HG03039 (cell line): ENCODE measurements around the gene SMAD4.
A peak's percentile ranks its signal among the peaks of the same experiment; 100 is the strongest.
"Not testable (repeated sequence)": the region's sequence is repeated elsewhere in the genome, so short reads cannot be mapped to it uniquely, and the experiment has no call there.

Experiments
- ATAC-seq: cut with Tn5 transposase; IDR thresholded peaks from one replicate; pipeline ENCODE4 v1.9.1; 2021; ENCODE audit warnings: mild to moderate bottlenecking, moderate library complexity; ENCODE audit not compliant: unreplicated experiment

Gene SMAD4

DNA sequence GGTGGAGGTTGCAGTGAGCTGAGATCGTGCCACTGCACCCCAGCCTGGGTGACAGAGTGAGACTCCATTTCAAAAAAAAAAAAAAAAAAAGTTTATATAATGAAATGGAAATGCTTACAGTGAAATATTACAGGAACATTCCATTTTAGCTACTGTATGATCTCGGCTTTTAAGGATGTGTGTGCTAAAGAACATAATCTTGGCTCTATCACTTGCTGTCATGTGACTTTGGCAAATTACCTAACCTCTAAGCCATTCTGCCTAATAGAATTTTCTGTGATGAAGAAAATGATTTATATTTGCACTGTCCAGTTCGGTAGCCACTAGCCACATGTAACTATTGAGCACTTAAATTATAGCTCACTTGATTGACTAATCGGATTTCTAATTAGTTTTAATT lies 36.3 kb downstream of the SMAD4 start:
- no peak for ATAC-seq

DNA sequence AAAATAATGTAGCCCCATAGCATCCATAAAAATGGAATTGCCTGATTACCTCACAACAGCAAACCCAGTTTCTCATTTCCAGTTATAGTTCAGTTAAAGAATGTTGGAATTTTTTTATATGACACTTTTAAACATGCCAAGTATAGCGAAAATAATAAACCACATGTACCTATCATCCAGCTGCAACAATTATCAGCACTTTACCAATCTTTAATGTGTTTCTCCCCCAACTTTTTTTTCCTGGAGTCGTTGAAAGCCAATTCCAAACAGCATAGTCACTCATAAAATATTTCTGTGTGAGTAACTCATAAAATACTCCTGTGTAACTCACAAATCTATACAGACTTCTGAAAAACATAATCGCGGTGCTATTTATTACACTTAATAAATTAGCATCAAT lies 38.1 kb downstream of the SMAD4 start:
- ATAC-seq: no peak

DNA sequence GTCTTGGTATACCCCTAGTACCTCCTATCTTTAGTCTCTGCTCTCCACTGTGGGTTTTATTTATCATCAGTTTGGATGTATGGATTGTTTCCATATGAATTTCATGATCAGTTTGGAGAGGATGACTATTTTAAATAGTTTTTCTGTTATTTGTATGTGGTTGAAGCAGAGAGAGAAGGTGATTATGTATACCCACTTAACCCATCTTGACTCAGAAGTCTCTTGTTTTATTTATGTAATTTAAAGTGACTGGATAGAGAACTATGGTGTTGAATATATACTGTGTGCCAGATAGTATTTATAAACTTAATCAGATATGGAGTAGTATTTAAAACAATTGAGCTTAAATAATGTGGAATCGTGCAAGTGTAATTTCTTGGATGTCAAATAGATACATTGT lies 39.9 kb downstream of the SMAD4 start:
- ATAC-seq: no peak

DNA sequence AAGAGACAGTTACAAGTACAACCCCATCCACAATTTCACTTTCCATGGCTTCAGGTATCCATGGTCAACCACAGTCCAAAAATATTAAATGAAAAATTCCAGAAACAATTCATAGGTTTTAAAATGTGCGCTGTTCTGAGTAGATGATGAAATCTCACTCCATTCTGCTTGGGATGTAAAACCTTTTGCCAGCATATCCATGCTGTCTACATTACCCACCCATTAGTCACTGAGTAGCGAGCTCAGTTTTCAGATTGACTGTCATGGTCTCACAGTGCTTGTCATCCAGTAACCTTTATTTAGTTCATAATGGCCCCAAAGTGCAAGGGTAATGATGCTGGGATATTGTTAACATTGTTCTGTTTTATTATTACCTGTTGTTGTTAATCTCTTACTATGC lies 40.5 kb downstream of the SMAD4 start:
- no peak for ATAC-seq

DNA sequence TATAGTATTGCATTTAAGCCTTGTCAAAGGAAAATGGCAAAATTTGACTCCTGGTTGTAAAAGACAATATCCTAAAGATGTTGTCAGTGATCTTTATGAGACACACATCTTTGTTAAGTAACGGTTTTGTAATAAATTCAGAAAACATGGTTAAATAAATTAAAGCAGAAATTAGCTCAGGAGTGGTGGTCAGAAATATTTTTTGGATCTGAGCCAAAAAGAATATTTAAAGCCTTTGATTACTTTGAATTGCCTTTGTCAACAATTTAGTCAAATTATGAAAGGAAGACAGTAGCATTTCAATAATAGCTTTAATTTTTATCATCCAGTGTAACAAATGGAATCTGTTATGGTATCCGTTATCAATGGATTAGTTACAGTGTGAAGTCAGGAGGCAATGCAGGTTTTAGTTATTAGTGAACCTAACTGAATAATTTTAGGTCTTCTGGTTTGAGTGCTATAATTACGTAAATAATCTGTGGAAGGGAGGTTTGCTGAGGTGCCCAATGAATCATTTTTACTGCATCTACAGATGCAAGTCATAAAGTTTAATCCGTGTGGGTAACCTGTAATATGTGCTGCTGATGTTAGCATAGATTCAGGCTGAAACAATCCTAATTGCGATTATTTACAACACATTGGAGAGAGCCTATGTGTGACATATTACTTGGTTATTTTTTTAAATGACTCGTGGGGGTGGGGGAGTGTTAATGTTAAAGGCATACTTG lies 42.7 kb downstream of the SMAD4 start:
- ATAC-seq: no peak

DNA sequence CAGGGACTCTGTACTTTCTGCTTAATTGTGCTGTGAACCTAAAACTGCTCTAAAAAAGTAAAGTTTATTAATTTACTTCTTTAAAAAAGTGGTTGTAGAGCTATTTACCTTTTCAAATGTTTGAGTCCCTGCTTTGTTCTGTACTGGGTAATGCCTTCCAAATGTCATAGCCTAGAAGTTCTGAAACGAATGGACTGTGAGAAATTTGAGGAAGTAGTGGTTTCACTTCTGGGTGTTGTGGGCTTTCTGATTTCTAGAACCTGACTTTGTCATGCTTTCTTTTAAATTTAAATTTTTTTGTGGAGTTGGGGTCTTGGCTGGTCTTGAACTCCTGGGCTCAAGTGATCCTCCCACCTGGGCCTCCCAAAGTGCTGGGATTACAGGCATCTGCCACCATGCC lies 44.6 kb downstream of the SMAD4 start:
- ATAC-seq: peak; percentile 55

DNA sequence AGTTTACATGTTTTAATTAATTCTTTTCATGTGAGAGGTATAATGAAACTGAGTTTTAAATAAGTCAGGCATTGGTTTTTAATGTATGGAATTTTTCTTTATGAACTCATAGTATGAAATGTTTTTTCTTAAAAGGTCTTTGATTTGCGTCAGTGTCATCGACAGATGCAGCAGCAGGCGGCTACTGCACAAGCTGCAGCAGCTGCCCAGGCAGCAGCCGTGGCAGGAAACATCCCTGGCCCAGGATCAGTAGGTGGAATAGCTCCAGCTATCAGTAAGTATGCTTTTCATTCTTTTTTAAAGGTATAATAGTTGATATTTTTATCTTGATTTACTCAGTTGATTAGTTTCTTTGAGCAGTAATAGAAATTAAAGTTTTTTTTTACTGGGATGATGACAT lies 46.5 kb downstream of the SMAD4 start:
- no peak for ATAC-seq

DNA sequence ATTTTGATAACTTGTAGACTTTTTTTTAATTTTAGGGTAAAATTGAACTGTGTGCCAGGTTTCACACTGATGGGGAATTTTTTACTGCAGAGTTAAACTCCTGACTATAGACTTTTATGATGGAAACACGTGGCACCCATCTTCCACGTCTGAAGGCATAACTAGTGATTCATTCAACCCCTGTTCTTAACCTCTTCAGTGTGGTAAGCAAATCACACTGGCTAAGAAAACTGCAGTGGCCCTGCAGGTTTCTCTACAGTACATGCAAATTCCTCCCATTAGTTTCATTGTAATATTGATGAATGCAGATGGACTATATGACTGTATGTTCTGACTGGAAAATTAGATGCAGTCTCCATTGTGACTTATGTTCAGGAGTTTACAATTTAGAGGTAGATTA lies 47.2 kb downstream of the SMAD4 start:
- ATAC-seq: peak; percentile 74

DNA sequence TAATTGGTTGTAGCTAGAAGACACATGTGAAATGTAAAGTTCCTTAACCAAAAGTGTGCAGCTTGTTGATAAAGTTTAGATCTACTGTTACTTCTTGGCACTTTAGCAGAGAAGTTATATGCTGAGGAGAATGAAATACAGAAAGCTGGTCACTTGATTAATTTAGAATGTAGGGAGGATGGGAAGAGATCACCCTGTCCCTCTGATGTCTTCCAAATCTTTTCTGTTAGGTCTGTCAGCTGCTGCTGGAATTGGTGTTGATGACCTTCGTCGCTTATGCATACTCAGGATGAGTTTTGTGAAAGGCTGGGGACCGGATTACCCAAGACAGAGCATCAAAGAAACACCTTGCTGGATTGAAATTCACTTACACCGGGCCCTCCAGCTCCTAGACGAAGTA lies 48.0 kb downstream of the SMAD4 start:
- ATAC-seq: no peak

DNA sequence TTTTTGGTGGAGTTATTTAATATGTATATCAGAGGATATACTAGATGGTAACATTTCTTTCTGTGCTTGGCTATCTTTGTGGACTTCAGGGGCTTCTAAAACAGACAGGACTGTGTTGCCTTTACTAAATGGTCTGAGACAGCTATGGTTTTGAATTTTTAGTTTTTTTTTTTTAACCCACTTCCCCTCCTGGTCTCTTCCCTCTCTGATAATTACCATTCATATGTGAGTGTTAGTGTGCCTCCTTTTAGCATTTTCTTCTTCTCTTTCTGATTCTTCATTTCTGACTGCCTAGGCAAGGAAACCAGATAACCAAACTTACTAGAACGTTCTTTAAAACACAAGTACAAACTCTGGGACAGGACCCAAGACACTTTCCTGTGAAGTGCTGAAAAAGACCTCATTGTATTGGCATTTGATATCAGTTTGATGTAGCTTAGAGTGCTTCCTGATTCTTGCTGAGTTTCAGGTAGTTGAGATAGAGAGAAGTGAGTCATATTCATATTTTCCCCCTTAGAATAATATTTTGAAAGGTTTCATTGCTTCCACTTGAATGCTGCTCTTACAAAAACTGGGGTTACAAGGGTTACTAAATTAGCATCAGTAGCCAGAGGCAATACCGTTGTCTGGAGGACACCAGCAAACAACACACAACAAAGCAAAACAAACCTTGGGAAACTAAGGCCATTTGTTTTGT lies 52.7 kb downstream of the SMAD4 start:
- ATAC-seq: no peak

DNA sequence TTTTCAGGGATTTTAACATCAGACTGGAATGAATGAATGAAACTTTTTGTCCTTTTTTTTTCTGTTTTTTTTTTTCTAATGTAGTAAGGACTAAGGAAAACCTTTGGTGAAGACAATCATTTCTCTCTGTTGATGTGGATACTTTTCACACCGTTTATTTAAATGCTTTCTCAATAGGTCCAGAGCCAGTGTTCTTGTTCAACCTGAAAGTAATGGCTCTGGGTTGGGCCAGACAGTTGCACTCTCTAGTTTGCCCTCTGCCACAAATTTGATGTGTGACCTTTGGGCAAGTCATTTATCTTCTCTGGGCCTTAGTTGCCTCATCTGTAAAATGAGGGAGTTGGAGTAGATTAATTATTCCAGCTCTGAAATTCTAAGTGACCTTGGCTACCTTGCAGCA lies 53.4 kb downstream of the SMAD4 start:
- ATAC-seq: no peak

DNA sequence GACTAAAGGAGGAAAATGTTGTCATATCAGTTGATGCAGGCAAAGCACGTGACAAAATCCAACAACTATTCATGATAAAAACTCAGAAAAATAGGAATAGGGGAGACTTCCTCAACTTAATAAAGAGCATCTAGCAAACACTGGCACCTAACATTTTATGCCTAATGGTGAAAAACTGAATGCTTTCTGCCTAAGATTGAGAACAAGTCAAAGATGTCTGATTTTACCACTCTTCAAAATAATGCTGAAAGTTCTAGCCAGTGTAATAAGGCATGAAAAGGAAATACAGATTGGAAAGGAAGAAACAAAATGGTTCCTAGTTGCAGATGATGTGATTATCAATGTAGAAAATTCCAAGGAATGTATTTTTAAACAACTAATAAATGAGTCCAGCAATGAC lies 58.4 kb downstream of the SMAD4 start:
- ATAC-seq: no peak

DNA sequence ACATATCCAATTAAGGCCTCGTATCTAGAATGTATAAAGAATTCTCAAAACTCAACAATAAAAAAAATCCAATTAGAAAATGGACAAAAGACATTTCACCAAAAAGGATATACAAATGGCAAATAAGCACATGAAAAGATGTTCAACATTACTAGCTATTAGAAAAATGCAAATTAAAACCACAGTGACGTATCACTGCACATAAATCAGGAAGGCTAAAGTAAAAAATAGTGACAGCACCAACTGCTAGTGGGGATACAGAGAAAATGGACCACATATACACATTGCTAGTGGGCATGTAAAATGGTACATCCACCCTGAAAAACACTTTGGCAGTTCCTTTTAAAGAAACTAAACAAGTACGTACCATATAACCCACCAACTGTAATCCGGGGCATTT lies 59.7 kb downstream of the SMAD4 start:
- ATAC-seq: no peak

DNA sequence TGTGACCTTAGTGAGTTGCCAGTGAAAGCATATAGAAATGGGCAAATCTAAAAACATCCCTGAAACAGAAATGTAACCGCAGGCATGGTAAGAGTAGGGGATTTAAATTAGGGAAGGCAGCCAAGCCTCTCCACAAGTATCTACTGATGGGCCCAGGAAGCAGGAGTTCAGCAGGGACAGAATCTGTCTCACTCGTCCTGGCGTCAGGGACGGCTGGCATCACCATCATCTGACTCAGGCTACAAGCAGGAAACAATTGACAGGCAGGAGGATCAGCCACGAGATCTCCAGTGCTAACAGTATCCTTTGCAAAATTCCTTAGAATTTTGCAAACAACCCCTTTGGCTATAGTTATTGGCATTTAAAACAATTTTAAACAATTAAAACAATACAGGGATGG lies 61.3 kb downstream of the SMAD4 start:
- no peak for ATAC-seq

DNA sequence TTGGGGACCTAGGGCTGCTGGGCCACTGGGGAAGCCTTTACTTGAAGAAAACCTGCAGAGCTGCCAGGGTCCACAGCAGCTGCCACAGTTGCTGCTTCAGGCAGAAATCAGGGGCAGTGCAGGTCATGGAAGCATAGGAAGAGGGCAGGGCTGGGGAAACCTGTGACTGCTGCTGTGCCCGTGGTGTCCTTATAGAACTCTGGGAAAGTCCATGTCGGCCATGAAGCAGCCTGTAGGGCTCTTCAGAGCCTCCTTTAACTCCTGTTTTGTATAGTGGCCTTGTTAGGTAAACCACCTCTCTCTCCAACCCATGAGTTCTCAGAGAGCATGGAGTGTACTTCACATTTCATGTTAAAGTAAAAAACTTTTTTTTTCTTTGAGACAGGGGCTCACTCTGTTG lies 62.1 kb downstream of the SMAD4 start:
- no peak for ATAC-seq

DNA sequence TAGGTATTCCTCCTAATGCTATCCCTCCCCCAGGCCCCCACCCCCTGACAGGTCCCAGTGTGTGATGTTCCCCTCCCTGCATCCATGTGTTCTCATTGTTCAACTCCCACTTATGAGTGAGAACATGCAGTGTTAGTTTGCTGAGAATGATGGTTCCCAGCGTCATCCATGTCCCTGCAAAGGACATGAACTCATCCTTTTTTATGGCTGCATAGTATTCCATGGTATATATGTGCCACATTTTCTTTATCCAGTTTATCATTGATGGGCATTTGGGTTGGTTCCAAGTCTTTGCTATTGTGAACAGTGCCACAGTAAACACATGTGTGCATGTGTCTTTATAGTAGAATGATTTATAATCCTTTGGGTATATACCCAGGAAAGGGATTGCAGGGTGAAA lies 63.0 kb downstream of the SMAD4 start:
- ATAC-seq: not testable (repeated sequence)

DNA sequence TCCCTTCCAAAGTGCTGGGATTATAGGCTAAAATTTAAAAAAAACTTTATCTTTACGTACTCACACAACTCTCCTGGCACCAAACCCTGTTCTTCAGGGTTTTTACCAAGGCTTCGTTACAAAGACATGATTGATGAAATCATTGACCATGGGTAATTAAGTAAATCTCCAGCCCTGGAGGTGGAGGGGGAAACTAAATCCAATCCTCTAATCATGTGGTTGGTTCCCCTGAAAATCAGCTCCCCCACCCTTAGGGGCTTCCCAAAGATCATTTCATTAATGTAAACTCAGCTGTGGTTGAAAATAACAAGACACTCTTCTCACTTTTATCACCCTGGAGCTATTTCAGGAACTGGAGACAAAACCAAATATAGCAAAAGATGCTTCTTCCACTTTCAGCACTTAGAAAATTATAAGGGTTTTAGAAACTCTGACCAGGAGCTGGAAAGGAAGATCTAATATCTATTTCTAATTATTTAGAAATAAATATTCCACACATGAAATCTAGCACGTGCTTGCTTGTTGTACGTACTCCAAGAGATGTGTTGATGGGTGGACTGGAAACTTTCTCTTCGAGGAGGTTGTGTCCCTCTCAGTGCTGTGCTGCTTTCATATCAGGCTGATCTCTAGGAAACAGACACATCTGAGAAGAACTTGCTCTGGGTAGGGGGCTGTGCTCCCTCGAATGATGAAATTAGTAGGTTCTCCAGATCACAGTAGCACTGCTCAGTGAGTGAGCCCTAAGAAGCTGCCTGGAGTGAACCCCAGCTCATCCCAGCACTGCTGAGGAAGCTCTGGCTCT lies 67.2 kb downstream of the SMAD4 start:
- ATAC-seq: no peak

DNA sequence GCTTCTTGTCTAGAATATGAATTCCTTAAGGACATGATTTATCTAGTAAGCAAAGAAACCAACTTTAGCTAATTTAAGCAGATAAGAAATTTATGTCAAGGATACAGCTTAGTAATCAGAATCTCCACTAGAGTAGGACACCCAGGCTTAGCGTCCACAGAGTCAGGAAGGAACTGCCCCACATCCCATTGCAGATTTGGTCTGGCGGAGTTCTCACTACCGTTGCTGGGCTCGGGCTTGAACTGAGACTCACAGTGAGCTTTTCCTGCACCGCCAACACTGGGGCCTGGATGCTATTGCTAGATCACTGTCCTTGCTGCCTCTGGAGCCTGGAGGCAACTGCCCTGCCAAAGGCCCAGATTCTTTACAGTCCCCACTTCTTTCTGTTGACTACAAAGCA lies 68.1 kb downstream of the SMAD4 start:
- no peak for ATAC-seq

DNA sequence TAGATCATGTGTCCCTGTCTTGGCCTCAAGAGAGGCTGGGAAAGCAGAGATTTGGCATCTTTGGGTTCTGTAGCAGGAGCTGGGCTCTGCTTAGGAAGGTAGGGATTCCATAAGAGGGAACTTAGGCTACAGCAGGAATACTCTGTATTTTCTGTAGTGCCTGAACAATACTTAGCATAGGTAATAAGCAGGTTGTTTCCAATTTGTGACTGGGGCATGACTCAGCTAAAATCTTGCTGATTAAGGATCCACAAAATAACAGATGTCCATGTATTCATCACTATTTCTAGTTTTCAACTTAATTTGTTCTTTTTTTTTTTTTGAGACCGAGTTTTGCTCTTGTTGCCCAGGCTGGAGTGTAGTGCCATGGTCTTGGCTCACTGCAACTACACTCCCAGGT lies 68.5 kb downstream of the SMAD4 start:
- no peak for ATAC-seq

DNA sequence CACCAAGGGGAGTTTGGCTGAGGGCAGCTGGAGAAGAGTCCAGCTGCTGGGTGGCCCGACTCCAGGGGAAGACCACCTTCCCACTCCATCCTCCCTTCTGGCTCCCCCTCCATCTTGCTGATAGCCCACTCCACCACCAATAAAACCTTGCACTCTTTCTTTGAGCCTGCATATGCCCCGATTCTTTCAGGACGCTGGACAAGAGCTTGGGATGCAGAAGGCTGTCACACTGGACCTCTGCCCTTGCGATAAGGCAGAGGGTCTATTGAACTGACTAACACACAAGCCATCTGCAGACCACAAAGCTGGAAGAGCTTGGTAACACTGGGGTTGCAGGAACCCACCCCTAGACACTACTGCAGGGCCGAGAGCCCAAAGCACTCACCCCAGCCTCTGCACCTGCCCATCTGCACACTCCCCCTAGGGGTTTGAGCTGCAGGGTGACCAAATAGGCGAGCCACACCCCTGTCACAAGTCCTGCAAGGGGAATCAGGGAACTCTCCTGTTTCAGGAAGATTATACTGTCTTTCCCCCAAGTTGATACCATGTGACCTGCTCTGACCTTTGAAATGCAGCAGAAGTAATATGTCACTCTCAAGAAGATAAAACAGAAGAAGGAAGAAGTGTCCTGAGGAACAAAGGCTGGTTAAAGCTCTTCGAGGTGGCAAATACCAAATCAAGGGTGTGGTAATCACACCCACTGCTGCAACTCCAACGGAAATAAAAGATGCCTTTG lies 70.5 kb downstream of the SMAD4 start:
- ATAC-seq: no peak

DNA sequence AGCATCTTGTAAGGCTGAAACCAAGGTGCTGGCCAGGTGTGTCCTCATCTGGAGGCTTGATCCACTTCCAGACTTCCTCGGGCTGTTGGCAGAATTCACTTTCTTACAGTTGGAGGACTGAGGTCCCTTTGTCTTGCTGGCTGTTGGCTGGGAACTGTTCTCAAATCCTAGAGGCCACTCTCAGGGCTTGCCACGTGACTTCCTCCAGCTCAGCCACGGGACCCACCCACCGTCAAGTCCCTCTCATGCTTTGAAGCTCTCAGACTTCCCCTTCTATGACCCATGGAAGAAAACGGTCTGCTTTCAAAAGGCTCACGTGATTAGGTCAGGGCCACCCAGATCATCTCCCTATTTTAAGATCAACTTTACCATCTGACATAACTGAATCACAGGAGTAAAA lies 77.1 kb downstream of the SMAD4 start:
- no peak for ATAC-seq
